ENCODE data around the gene HNRNPR. TPM values are rescaled to one million over a fixed set of nuclear protein-coding genes. Genes with fewer than 3 reads are reported as not detected.
"Not testable (repeated sequence)": the region's sequence is repeated elsewhere in the genome, so short reads cannot be mapped to it uniquely, and the experiment has no call there.

The HNRNPR gene
- total RNA-seq, 1 donor = 70.6 TPM

DNA sequence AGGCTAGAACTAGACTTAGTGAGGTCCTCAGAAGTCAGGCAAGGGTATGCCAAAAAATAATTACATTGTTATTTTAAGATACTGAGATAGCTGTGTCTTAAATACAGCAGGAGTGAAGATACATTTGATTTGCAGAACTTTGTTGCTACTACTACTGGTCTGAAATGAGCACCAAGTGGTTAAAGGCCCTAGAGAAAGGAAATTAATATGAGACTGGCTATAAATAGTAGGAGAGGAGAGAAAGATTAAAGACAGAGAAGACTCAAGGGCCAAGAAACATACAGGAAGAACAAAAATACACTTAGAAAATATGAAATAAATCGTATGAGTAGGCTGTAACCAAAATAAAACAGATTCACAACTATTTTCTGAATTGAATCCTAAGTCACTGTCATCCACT, 21.3 kb downstream of the HNRNPR start:
- Histone ChIP-seq H3K9me3 (ENCODE audit: low read depth, low read length) (no peaks in the 10 kb centered on the region), H2AFZ (ENCODE audit: low read length) (no peak overlapping the region), H3K36me3 (ENCODE audit: insufficient read depth, low read length) (peaks cover 78% of the 10 kb centered on the region), H3K4me3 (ENCODE audit: insufficient read depth, low read length) (no peak overlapping the region), H3K79me2 (ENCODE audit: insufficient read depth, low read length) (peaks cover 75% of the 10 kb centered on the region), H3K4me1 (ENCODE audit: insufficient read depth, low read length) (no peaks in the 10 kb centered on the region), H3K4me2 (ENCODE audit: insufficient read depth, low read length) (no peak overlapping the region), H3K27me3 (ENCODE audit: insufficient read depth, low read length) (no peaks in the 10 kb centered on the region), H4K20me1 (ENCODE audit: insufficient read depth, low read length) (peaks cover 10% of the 10 kb centered on the region), H3K27ac (ENCODE audit: low read depth, low read length) (no peak overlapping the region)
- DNase-seq (ENCODE audit: insufficient read length, low spot score, missing footprints) = no peak
- TF ChIP-seq, protein P1, sequence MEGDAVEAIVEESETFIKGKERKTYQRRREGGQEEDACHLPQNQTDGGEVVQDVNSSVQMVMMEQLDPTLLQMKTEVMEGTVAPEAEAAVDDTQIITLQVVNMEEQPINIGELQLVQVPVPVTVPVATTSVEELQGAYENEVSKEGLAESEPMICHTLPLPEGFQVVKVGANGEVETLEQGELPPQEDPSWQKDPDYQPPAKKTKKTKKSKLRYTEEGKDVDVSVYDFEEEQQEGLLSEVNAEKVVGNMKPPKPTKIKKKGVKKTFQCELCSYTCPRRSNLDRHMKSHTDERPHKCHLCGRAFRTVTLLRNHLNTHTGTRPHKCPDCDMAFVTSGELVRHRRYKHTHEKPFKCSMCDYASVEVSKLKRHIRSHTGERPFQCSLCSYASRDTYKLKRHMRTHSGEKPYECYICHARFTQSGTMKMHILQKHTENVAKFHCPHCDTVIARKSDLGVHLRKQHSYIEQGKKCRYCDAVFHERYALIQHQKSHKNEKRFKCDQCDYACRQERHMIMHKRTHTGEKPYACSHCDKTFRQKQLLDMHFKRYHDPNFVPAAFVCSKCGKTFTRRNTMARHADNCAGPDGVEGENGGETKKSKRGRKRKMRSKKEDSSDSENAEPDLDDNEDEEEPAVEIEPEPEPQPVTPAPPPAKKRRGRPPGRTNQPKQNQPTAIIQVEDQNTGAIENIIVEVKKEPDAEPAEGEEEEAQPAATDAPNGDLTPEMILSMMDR (IDR thresholded peaks at IDR 0.05; ENCODE audit: extremely low read depth, low read depth, low read length) = no peak

DNA sequence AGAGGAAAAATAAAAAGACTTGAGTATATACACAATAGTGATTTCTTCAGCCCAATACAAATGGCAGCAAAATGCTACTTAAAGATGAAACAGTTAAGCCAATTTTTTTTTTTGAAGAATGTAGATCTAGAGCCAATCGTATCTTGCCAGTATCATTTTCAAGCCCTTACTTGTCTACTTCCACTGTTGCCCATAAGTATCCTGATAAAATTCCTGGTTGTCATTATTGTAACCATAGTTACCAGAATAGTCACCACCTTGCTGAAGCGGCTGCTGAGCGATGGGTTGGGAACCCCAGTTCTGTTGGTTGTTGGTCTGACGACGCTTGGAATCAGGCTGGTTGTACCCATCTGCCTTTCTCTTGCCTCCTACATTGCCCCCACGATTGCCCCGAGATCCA, 33.8 kb downstream of the HNRNPR start:
- not testable (repeated sequence) for DNase-seq (ENCODE audit: insufficient read length, low spot score, missing footprints); H3K4me2 ChIP-seq (ENCODE audit: insufficient read depth, low read length); H3K4me1 ChIP-seq (ENCODE audit: insufficient read depth, low read length); H2AFZ ChIP-seq (ENCODE audit: low read length); H3K9me3 ChIP-seq (ENCODE audit: low read depth, low read length); H3K4me3 ChIP-seq (ENCODE audit: insufficient read depth, low read length); H4K20me1 ChIP-seq (ENCODE audit: insufficient read depth, low read length); H3K27me3 ChIP-seq (ENCODE audit: insufficient read depth, low read length); H3K27ac ChIP-seq (ENCODE audit: low read depth, low read length)
- Histone ChIP-seq H3K36me3 (ENCODE audit: insufficient read depth, low read length) (peaks cover 58% of the 10 kb centered on the region), H3K79me2 (ENCODE audit: insufficient read depth, low read length) (peaks cover 53% of the 10 kb centered on the region)

DNA sequence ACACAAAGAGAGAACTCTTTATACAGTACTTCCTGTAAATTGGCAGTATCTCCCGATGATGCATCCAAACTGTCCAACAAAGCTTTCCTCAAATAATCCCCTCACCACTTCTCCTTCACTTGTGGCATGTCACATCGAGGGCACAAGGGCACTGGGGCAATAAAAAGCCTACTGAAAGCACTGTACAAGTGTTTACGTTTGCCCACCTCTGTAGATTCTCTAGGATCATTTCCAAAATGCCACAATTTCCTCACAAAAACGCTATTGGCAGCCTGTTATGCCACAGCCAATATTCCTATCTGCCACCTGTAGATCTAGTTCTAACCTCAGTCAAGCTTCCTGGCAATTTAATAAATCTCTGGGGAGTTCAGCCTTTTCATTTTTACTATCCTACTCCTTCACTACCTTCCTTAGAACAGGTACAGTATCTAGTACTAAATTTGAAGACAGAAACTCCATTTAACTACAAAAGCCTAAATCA, 39.9 kb downstream of the HNRNPR start:
- no peak for DNase-seq (ENCODE audit: insufficient read length, low spot score, missing footprints)
- H3K79me2 ChIP-seq (ENCODE audit: insufficient read depth, low read length) = peaks cover 12% of the 10 kb centered on the region
- H3K27me3 ChIP-seq (ENCODE audit: insufficient read depth, low read length) = no peaks in the 10 kb centered on the region
- no peak overlapping the region for H3K27ac ChIP-seq (ENCODE audit: low read depth, low read length)
- H3K4me2 ChIP-seq (ENCODE audit: insufficient read depth, low read length) = no peak overlapping the region
- H3K4me1 ChIP-seq (ENCODE audit: insufficient read depth, low read length) = no peaks in the 10 kb centered on the region
- no peaks in the 10 kb centered on the region for H3K9me3 ChIP-seq (ENCODE audit: low read depth, low read length)
- H3K36me3 ChIP-seq (ENCODE audit: insufficient read depth, low read length) = peaks cover 48% of the 10 kb centered on the region
- TF ChIP-seq, protein P1 (IDR thresholded peaks at IDR 0.05; ENCODE audit: extremely low read depth, low read depth, low read length) = no peak
- no peak overlapping the region for H3K4me3 ChIP-seq (ENCODE audit: insufficient read depth, low read length)
- H4K20me1 ChIP-seq (ENCODE audit: insufficient read depth, low read length) = no peaks in the 10 kb centered on the region
- no peak overlapping the region for H2AFZ ChIP-seq (ENCODE audit: low read length)

DNA sequence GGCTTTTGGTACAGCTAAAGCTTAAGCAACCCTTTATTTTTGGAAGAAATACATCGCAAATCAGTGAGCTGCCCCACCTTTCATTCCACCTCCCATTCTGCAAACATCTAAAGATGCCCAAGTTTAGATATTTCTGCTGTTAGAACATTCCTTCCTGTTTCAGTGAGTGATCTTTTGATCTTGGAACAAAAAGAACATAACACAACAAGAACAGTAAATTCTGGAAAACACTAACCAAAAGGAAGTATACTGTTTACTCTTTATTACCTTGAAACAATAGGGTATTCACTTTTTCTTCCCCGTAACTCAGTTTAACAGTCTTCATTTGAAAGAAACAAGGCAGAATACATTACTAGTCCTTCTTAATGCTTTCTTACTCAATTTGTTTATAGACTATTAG, 40.6 kb downstream of the HNRNPR start:
- no peaks in the 10 kb centered on the region for H3K9me3 ChIP-seq (ENCODE audit: low read depth, low read length)
- no peak overlapping the region for H3K4me2 ChIP-seq (ENCODE audit: insufficient read depth, low read length)
- peaks cover 47% of the 10 kb centered on the region for H3K36me3 ChIP-seq (ENCODE audit: insufficient read depth, low read length)
- TF ChIP-seq, protein P1 (IDR thresholded peaks at IDR 0.05; ENCODE audit: extremely low read depth, low read depth, low read length) = no peak
- no peak for DNase-seq (ENCODE audit: insufficient read length, low spot score, missing footprints)
- peaks cover 8% of the 10 kb centered on the region for H3K79me2 ChIP-seq (ENCODE audit: insufficient read depth, low read length)
- H3K4me1 ChIP-seq (ENCODE audit: insufficient read depth, low read length) = no peaks in the 10 kb centered on the region
- H3K27me3 ChIP-seq (ENCODE audit: insufficient read depth, low read length) = no peaks in the 10 kb centered on the region
- no peak overlapping the region for H2AFZ ChIP-seq (ENCODE audit: low read length)
- no peak overlapping the region for H3K27ac ChIP-seq (ENCODE audit: low read depth, low read length)
- no peaks in the 10 kb centered on the region for H4K20me1 ChIP-seq (ENCODE audit: insufficient read depth, low read length)
- H3K4me3 ChIP-seq (ENCODE audit: insufficient read depth, low read length) = no peak overlapping the region

Data from osteoblast (primary cell).